ENCODE data around the gene CELF3.

DNA sequence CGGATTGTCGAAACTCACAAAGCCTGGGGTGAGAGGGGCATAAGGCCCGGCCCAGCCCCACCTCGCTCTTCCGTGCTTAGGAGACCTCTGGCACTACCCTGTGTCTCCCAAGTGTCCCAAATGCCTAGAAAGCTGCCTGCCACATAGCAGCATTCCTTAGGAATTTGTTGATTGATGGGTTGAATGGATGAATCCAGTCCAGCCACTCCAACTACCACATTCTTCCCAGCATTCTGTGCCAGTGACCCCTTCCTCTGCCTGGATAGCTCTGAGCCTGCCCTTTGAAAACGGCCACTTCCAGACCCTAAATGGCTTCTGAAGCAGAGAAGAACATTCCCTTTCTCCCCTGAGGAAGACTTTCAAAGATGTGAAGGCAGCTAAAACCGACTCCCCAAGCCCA lies 11.5 kb downstream of the CELF3 start:
- TF ChIP-seq, protein P1, sequence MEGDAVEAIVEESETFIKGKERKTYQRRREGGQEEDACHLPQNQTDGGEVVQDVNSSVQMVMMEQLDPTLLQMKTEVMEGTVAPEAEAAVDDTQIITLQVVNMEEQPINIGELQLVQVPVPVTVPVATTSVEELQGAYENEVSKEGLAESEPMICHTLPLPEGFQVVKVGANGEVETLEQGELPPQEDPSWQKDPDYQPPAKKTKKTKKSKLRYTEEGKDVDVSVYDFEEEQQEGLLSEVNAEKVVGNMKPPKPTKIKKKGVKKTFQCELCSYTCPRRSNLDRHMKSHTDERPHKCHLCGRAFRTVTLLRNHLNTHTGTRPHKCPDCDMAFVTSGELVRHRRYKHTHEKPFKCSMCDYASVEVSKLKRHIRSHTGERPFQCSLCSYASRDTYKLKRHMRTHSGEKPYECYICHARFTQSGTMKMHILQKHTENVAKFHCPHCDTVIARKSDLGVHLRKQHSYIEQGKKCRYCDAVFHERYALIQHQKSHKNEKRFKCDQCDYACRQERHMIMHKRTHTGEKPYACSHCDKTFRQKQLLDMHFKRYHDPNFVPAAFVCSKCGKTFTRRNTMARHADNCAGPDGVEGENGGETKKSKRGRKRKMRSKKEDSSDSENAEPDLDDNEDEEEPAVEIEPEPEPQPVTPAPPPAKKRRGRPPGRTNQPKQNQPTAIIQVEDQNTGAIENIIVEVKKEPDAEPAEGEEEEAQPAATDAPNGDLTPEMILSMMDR (IDR thresholded peaks at IDR 0.05), result no peak
- TF ChIP-seq POLR2A (IDR thresholded peaks at IDR 0.05), result no peak

All from heart left ventricle (tissue), 13 donors.